HG03280 (cell line): ENCODE data around the gene AFG1L.
"Not testable (repeated sequence)": the region's sequence is repeated elsewhere in the genome, so short reads cannot be mapped to it uniquely, and the experiment has no call there.

Experiments
- ATAC-seq: cut with Tn5 transposase; IDR thresholded peaks from one replicate; pipeline ENCODE4 v1.9.1; 2021; ENCODE audit warnings: mild to moderate bottlenecking, moderate library complexity; ENCODE audit not compliant: unreplicated experiment

Gene AFG1L

GRCh38 chr6:108407904-108408827 is 113.3 kb downstream of the AFG1L start:
- ATAC-seq, result no peak

GRCh38 chr6:108408861-108409260 is 114.0 kb downstream of the AFG1L start:
- ATAC-seq, result no peak

- not testable (repeated sequence) for ATAC-seq
Measured at GRCh38 chr6:108416047-108416833, 121.4 kb downstream of the AFG1L start.

- ATAC-seq, result no peak
Measured at GRCh38 chr6:108417027-108417426, 122.2 kb downstream of the AFG1L start.

GRCh38 chr6:108419474-108419873 is 124.6 kb downstream of the AFG1L start:
- no peak for ATAC-seq

- ATAC-seq, result no peak
Measured at GRCh38 chr6:108419934-108420609, 125.2 kb downstream of the AFG1L start.

- no peak for ATAC-seq
Measured at GRCh38 chr6:108421366-108421765, 126.5 kb downstream of the AFG1L start.

- no peak for ATAC-seq
Measured at GRCh38 chr6:108423982-108424705, 129.3 kb downstream of the AFG1L start.

GRCh38 chr6:108425428-108425827 is 130.6 kb downstream of the AFG1L start:
- no peak for ATAC-seq

GRCh38 chr6:108432143-108432542 is 137.3 kb downstream of the AFG1L start:
- no peak for ATAC-seq

GRCh38 chr6:108432792-108433191 is 137.9 kb downstream of the AFG1L start:
- no peak for ATAC-seq

- no peak for ATAC-seq
Measured at GRCh38 chr6:108434222-108434621, 139.4 kb downstream of the AFG1L start.

GRCh38 chr6:108435391-108435790 is 140.5 kb downstream of the AFG1L start:
- ATAC-seq, result no peak

- ATAC-seq, result no peak
Measured at GRCh38 chr6:108436771-108437170, 141.9 kb downstream of the AFG1L start.

- ATAC-seq, result no peak
Measured at GRCh38 chr6:108437821-108438220, 143.0 kb downstream of the AFG1L start.

- no peak for ATAC-seq
Measured at GRCh38 chr6:108438918-108439317, 144.1 kb downstream of the AFG1L start.

- no peak for ATAC-seq
Measured at GRCh38 chr6:108441141-108441540, 146.3 kb downstream of the AFG1L start.

- no peak for ATAC-seq
Measured at GRCh38 chr6:108442770-108443520, 148.1 kb downstream of the AFG1L start.

- no peak for ATAC-seq
Measured at GRCh38 chr6:108446629-108447150, 151.8 kb downstream of the AFG1L start.

GRCh38 chr6:108448481-108448880 is 153.6 kb downstream of the AFG1L start:
- no peak for ATAC-seq
